ENCODE data around the gene PXK.

The PXK gene

DNA sequence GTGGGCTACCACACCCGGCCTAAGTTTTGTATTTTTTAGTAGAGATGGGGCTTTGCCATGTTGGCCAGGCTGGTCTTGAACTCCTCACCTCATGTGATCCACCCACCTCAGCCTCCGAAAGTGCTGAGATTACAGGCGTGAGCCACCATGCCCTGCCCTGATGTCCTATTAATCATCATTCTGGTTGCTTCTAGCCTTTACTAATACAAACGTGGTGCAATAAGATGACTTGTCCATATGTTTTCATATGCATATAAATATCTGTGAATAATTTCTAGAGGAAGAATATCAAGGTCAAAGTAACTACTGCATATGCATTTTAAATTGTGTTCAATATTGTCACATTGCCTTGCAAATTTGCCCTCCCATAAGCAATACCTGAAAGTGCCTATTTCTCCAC is 126.5 kb downstream of the PXK start:
- in situ Hi-C loops (cut with HindIII; ENCODE audit: low sequenced_read_pairs), result no loop called here
- no peak for DNase-seq (ENCODE audit: low read depth)
- TF ChIP-seq, protein P1, sequence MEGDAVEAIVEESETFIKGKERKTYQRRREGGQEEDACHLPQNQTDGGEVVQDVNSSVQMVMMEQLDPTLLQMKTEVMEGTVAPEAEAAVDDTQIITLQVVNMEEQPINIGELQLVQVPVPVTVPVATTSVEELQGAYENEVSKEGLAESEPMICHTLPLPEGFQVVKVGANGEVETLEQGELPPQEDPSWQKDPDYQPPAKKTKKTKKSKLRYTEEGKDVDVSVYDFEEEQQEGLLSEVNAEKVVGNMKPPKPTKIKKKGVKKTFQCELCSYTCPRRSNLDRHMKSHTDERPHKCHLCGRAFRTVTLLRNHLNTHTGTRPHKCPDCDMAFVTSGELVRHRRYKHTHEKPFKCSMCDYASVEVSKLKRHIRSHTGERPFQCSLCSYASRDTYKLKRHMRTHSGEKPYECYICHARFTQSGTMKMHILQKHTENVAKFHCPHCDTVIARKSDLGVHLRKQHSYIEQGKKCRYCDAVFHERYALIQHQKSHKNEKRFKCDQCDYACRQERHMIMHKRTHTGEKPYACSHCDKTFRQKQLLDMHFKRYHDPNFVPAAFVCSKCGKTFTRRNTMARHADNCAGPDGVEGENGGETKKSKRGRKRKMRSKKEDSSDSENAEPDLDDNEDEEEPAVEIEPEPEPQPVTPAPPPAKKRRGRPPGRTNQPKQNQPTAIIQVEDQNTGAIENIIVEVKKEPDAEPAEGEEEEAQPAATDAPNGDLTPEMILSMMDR (IDR thresholded peaks at IDR 0.05; ENCODE audit: low read depth, low read length, missing control alignments), result no peak
- no peak overlapping the region for H3K4me3 ChIP-seq (ENCODE audit: low read depth, low read length)

DNA sequence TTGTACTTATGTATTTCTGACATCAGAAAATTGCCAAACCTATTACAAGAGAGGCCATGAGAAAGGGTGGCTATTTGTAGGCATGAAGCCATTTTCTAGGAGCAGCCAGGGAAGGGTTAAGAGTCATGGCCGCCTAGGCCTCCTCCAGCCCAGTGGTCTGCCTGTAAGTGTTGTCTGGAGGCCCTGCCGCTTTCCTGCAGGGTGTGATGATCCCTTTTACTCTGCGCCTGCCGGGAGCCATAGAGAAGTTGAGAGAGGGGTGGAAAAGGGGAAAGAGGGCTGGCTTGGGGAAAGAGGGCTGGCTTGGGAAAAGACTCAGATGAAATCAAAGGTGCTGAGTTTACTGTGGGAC is 130.1 kb downstream of the PXK start:
- DNase-seq (ENCODE audit: low read depth), result no peak
- TF ChIP-seq, protein P1 (IDR thresholded peaks at IDR 0.05; ENCODE audit: low read depth, low read length, missing control alignments), result no peak
- no peak overlapping the region for H3K4me3 ChIP-seq (ENCODE audit: low read depth, low read length)
- in situ Hi-C loops (cut with HindIII; ENCODE audit: low sequenced_read_pairs), result no loop called here

DNA sequence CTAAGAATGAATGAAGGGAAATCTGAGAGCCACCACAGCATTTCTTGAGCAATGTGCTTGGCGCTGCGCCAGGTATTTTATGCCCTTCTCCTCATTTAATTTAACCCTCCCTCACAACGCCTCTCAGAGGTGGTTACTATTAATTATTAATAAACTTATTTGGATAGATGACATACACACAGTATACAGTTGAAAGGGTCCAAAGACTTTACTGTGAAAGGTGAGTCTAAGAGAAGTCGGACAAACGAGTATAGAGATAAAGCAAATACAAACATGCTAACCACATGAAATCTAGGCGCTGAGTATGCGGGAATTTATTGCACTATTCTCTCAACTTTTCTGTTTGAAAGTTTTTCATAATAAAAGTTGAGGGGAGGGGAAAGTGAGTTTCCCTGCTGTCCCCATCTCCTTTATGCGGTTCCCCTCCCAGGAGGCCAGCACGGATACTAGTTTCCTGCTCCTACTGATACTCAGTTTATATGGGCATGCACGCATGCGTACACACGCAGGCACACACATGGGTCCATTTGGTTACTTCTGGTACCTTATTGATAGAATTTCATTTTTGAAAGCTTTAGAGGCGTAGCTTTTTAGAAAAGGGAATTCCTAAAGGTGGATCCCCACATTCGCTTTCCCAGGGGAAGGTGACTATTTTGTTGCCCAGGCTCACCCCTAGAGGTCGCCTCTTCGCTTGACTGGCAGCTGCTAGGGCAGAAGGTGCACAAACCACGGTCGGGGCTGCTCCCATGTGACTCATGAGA is 130.7 kb downstream of the PXK start:
- in situ Hi-C loops (cut with HindIII; ENCODE audit: low sequenced_read_pairs), result no loop called here
- TF ChIP-seq, protein P1 (IDR thresholded peaks at IDR 0.05; ENCODE audit: low read depth, low read length, missing control alignments), result peak; percentile 83

DNA sequence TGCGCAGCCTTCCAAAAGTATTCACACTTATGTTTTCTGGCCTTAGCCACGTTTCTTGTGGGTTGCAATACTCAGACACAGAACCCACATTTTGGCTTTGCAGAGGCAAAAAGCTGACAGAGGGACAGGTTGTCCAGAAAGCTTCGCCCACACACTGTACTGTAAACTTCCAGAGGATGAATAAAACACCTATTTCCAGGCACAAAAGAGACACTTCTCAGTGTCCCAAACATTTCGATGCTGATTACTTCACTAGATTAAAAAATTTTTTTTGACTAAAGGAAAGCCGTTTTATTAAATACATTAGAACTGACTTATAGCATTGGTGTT is 131.2 kb downstream of the PXK start:
- TF ChIP-seq, protein P1 (IDR thresholded peaks at IDR 0.05; ENCODE audit: low read depth, low read length, missing control alignments), result no peak
- no peak overlapping the region for H3K4me3 ChIP-seq (ENCODE audit: low read depth, low read length)
- in situ Hi-C loops (cut with HindIII; ENCODE audit: low sequenced_read_pairs), result no loop called here
- no peak for DNase-seq (ENCODE audit: low read depth)

More for the DNA sequence above, 130.7 kb downstream of the PXK start:
- no peak overlapping the region for H3K4me3 ChIP-seq (ENCODE audit: low read depth, low read length)
- DNase-seq (ENCODE audit: low read depth), result peak; percentile 64

- TF ChIP-seq, protein P1 (IDR thresholded peaks at IDR 0.05; ENCODE audit: low read depth, low read length, missing control alignments), result no peak
- in situ Hi-C loops (cut with HindIII; ENCODE audit: low sequenced_read_pairs), result no loop called here
- no peak for DNase-seq (ENCODE audit: low read depth)
Observed at GRCh38 chr3:58464866-58465265, 132.2 kb downstream of the PXK start.

GRCh38 chr3:58466899-58467563 is 134.3 kb downstream of the PXK start:
- in situ Hi-C loops (cut with HindIII; ENCODE audit: low sequenced_read_pairs), result no loop called here
- H3K4me3 ChIP-seq (ENCODE audit: low read depth, low read length), result no peak overlapping the region
- TF ChIP-seq, protein P1 (IDR thresholded peaks at IDR 0.05; ENCODE audit: low read depth, low read length, missing control alignments), result no peak
- no peak for DNase-seq (ENCODE audit: low read depth)

More at GRCh38 chr3:58464866-58465265, 132.2 kb downstream of the PXK start:
- H3K4me3 ChIP-seq (ENCODE audit: low read depth, low read length), result no peak overlapping the region

Measured in astrocyte of the cerebellum (primary cell).